H1 (cell line): Measurements from ENCODE around the gene RHOV.

ENCODE experiments used
- RNF2 ChIP-seq: fragments of 200-900, 300-1000 bp; sonication (generic); IDR thresholded peaks from 2 replicates; pipeline ENCODE4 v1.7.1; 2016; ENCODE audit warnings: borderline replicate concordance, low read depth, mild to moderate bottlenecking, antibody characterized with exemption, low read length; ENCODE audit not compliant: poor library complexity, severe bottlenecking; ENCODE audit errors: missing control alignments
- TF ChIP-seq, protein P1 (sequence below): IDR thresholded peaks from 2 replicates; pipeline ENCODE4 v1.6.1; 2012; ENCODE audit warnings: inconsistent platforms

DNA sequence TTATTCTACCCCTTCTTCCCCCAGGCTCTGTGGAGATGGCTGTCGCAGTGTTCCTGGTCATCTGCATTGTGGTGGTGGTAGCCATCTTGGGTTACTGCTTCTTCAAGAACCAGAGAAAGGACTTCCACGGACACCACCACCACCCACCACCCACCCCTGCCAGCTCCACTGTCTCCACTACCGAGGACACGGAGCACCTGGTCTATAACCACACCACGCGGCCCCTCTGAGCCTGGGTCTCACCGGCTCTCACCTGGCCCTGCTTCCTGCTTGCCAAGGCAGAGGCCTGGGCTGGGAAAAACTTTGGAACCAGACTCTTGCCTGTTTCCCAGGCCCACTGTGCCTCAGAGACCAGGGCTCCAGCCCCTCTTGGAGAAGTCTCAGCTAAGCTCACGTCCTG is 17.3 kb downstream of the RHOV start:
- TF ChIP-seq, protein P1, sequence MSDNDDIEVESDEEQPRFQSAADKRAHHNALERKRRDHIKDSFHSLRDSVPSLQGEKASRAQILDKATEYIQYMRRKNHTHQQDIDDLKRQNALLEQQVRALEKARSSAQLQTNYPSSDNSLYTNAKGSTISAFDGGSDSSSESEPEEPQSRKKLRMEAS: no peak
- no peak for TF ChIP-seq RNF2
